ENCODE results near the gene IL24.

GRCh38 chr1:206892351-206892984, 4.8 kb upstream of the IL24 start:
- TF ChIP-seq CTCF (IDR thresholded peaks at IDR 0.05): no peak
- TF ChIP-seq POLR2A (IDR thresholded peaks at IDR 0.05): no peak
- no peak for TF ChIP-seq EP300 (IDR thresholded peaks at IDR 0.05; ENCODE audit: low read depth)
